ENCODE results near the gene IL25. TPM values are rescaled to one million over a fixed set of nuclear protein-coding genes. Genes with fewer than 3 reads are reported as not detected.
"Not testable (repeated sequence)": the region's sequence is repeated elsewhere in the genome, so short reads cannot be mapped to it uniquely, and the experiment has no call there.

Gene IL25
- total and polyA plus RNA-seq, 9 donors, result not detected

GRCh38 chr14:23400496-23401149 is 28.0 kb downstream of the IL25 start:
- DNase-seq; H3K4me3 ChIP-seq (ENCODE audit: low read length); H3K4me1 ChIP-seq (ENCODE audit: control insufficient read depth, insufficient read depth, low read length); H3K27me3 ChIP-seq (ENCODE audit: control insufficient read depth, insufficient read depth, low read length); H3K9me3 ChIP-seq (replicated peaks; ENCODE audit: control insufficient read depth, low read depth, low read length); H3K27ac ChIP-seq (ENCODE audit: low read length); H3K36me3 ChIP-seq (ENCODE audit: control insufficient read depth, insufficient read depth, low read length): not testable (repeated sequence)
- WGBS (ENCODE audit: insufficient coverage), result 86% methylated on average over 7 of the region's 16 CpGs

GRCh38 chr14:23401291-23401690 is 28.7 kb downstream of the IL25 start:
- Histone ChIP-seq H3K27me3 (ENCODE audit: control insufficient read depth, insufficient read depth, low read length) (peaks cover 9% of the 10 kb centered on the region), H3K4me1 (ENCODE audit: control insufficient read depth, insufficient read depth, low read length) (peaks cover 6% of the 10 kb centered on the region), H3K4me3 (ENCODE audit: low read length) (no peak overlapping the region), H3K36me3 (ENCODE audit: control insufficient read depth, insufficient read depth, low read length) (no peaks in the 10 kb centered on the region), H3K27ac (ENCODE audit: low read length) (no peak overlapping the region), H3K9me3 (replicated peaks; ENCODE audit: control insufficient read depth, low read depth, low read length) (no peaks in the 10 kb centered on the region)
- WGBS (ENCODE audit: insufficient coverage), result 70% methylated on average over 3 of the region's 4 CpGs
- DNase-seq, result no peak

- WGBS (ENCODE audit: insufficient coverage), result 59% methylated on average over 25 of the region's 25 CpGs
- peaks cover 9% of the 10 kb centered on the region for H3K27me3 ChIP-seq (ENCODE audit: control insufficient read depth, insufficient read depth, low read length)
- H3K9me3 ChIP-seq (replicated peaks; ENCODE audit: control insufficient read depth, low read depth, low read length), result no peaks in the 10 kb centered on the region
- H3K4me1 ChIP-seq (ENCODE audit: control insufficient read depth, insufficient read depth, low read length), result peaks cover 6% of the 10 kb centered on the region
- no peak overlapping the region for H3K27ac ChIP-seq (ENCODE audit: low read length)
- no peak for DNase-seq
- H3K36me3 ChIP-seq (ENCODE audit: control insufficient read depth, insufficient read depth, low read length), result no peaks in the 10 kb centered on the region
- H3K4me3 ChIP-seq (ENCODE audit: low read length), result no peak overlapping the region
Measured at GRCh38 chr14:23402296-23403138, 29.9 kb downstream of the IL25 start.

GRCh38 chr14:23403139-23403438 is 30.5 kb downstream of the IL25 start:
- no peaks in the 10 kb centered on the region for H3K9me3 ChIP-seq (replicated peaks; ENCODE audit: control insufficient read depth, low read depth, low read length)
- H3K27me3 ChIP-seq (ENCODE audit: control insufficient read depth, insufficient read depth, low read length), result peaks cover 10% of the 10 kb centered on the region
- H3K4me1 ChIP-seq (ENCODE audit: control insufficient read depth, insufficient read depth, low read length), result peaks cover 6% of the 10 kb centered on the region
- H3K36me3 ChIP-seq (ENCODE audit: control insufficient read depth, insufficient read depth, low read length), result no peaks in the 10 kb centered on the region
- no peak overlapping the region for H3K4me3 ChIP-seq (ENCODE audit: low read length)
- 59% methylated on average over 7 of the region's 7 CpGs for WGBS (ENCODE audit: insufficient coverage)
- no peak overlapping the region for H3K27ac ChIP-seq (ENCODE audit: low read length)
- DNase-seq, result no peak

- no peak for DNase-seq
- Histone ChIP-seq H3K36me3 (ENCODE audit: control insufficient read depth, insufficient read depth, low read length) (no peaks in the 10 kb centered on the region), H3K27me3 (ENCODE audit: control insufficient read depth, insufficient read depth, low read length) (peaks cover 13% of the 10 kb centered on the region), H3K4me1 (ENCODE audit: control insufficient read depth, insufficient read depth, low read length) (peaks cover 6% of the 10 kb centered on the region), H3K27ac (ENCODE audit: low read length) (no peak overlapping the region), H3K4me3 (ENCODE audit: low read length) (no peak overlapping the region), H3K9me3 (replicated peaks; ENCODE audit: control insufficient read depth, low read depth, low read length) (no peaks in the 10 kb centered on the region)
- WGBS (ENCODE audit: insufficient coverage), result 50% methylated on average over 1 of the region's 4 CpGs
Measured at GRCh38 chr14:23403908-23404307, 31.3 kb downstream of the IL25 start.

GRCh38 chr14:23404331-23404900 is 31.8 kb downstream of the IL25 start:
- H3K27me3 ChIP-seq (ENCODE audit: control insufficient read depth, insufficient read depth, low read length), result peaks cover 13% of the 10 kb centered on the region
- H3K4me1 ChIP-seq (ENCODE audit: control insufficient read depth, insufficient read depth, low read length), result peaks cover 6% of the 10 kb centered on the region
- whole genome bisulfite sequencing (ENCODE audit: insufficient coverage), result 73% methylated on average over 9 of the region's 14 CpGs
- no peak overlapping the region for H3K4me3 ChIP-seq (ENCODE audit: low read length)
- H3K36me3 ChIP-seq (ENCODE audit: control insufficient read depth, insufficient read depth, low read length), result no peaks in the 10 kb centered on the region
- H3K9me3 ChIP-seq (replicated peaks; ENCODE audit: control insufficient read depth, low read depth, low read length), result no peaks in the 10 kb centered on the region
- DNase-seq, result no peak
- no peak overlapping the region for H3K27ac ChIP-seq (ENCODE audit: low read length)

GRCh38 chr14:23405096-23405495 is 32.5 kb downstream of the IL25 start:
- Histone ChIP-seq H3K9me3 (replicated peaks; ENCODE audit: control insufficient read depth, low read depth, low read length) (no peaks in the 10 kb centered on the region), H3K27ac (ENCODE audit: low read length) (no peak overlapping the region), H3K36me3 (ENCODE audit: control insufficient read depth, insufficient read depth, low read length) (no peaks in the 10 kb centered on the region), H3K4me3 (ENCODE audit: low read length) (no peak overlapping the region), H3K27me3 (ENCODE audit: control insufficient read depth, insufficient read depth, low read length) (peaks cover 13% of the 10 kb centered on the region), H3K4me1 (ENCODE audit: control insufficient read depth, insufficient read depth, low read length) (no peaks in the 10 kb centered on the region)
- no peak for DNase-seq
- WGBS (ENCODE audit: insufficient coverage), result 85% methylated on average over 8 of the region's 10 CpGs

- no peaks in the 10 kb centered on the region for H3K4me1 ChIP-seq (ENCODE audit: control insufficient read depth, insufficient read depth, low read length)
- H3K27ac ChIP-seq (ENCODE audit: low read length), result no peak overlapping the region
- H3K9me3 ChIP-seq (replicated peaks; ENCODE audit: control insufficient read depth, low read depth, low read length), result no peaks in the 10 kb centered on the region
- no peaks in the 10 kb centered on the region for H3K36me3 ChIP-seq (ENCODE audit: control insufficient read depth, insufficient read depth, low read length)
- no peak overlapping the region for H3K4me3 ChIP-seq (ENCODE audit: low read length)
- peaks cover 13% of the 10 kb centered on the region for H3K27me3 ChIP-seq (ENCODE audit: control insufficient read depth, insufficient read depth, low read length)
- DNase-seq, result no peak
- 85% methylated on average over 13 of the region's 13 CpGs for WGBS (ENCODE audit: insufficient coverage)
Measured at GRCh38 chr14:23405516-23406025, 33.0 kb downstream of the IL25 start.

- Histone ChIP-seq H3K27ac (ENCODE audit: low read length) (no peak overlapping the region), H3K4me1 (ENCODE audit: control insufficient read depth, insufficient read depth, low read length) (no peaks in the 10 kb centered on the region), H3K36me3 (ENCODE audit: control insufficient read depth, insufficient read depth, low read length) (no peaks in the 10 kb centered on the region), H3K27me3 (ENCODE audit: control insufficient read depth, insufficient read depth, low read length) (peaks cover 13% of the 10 kb centered on the region), H3K4me3 (ENCODE audit: low read length) (no peak overlapping the region), H3K9me3 (replicated peaks; ENCODE audit: control insufficient read depth, low read depth, low read length) (no peaks in the 10 kb centered on the region)
- DNase-seq, result no peak
- 61% methylated on average over 3 of the region's 4 CpGs for WGBS (ENCODE audit: insufficient coverage)
Measured at GRCh38 chr14:23406244-23406643, 33.6 kb downstream of the IL25 start.

GRCh38 chr14:23406725-23407355 is 34.2 kb downstream of the IL25 start:
- 83% methylated on average over 13 of the region's 15 CpGs for WGBS (ENCODE audit: insufficient coverage)
- no peak overlapping the region for H3K4me3 ChIP-seq (ENCODE audit: low read length)
- no peak for DNase-seq
- H3K9me3 ChIP-seq (replicated peaks; ENCODE audit: control insufficient read depth, low read depth, low read length), result no peaks in the 10 kb centered on the region
- no peaks in the 10 kb centered on the region for H3K4me1 ChIP-seq (ENCODE audit: control insufficient read depth, insufficient read depth, low read length)
- H3K27me3 ChIP-seq (ENCODE audit: control insufficient read depth, insufficient read depth, low read length), result peaks cover 13% of the 10 kb centered on the region
- no peaks in the 10 kb centered on the region for H3K36me3 ChIP-seq (ENCODE audit: control insufficient read depth, insufficient read depth, low read length)
- H3K27ac ChIP-seq (ENCODE audit: low read length), result no peak overlapping the region

Measured in muscle of leg (tissue), 11 donors.